ENCODE measurements around the gene FAAP20.

Gene FAAP20

DNA sequence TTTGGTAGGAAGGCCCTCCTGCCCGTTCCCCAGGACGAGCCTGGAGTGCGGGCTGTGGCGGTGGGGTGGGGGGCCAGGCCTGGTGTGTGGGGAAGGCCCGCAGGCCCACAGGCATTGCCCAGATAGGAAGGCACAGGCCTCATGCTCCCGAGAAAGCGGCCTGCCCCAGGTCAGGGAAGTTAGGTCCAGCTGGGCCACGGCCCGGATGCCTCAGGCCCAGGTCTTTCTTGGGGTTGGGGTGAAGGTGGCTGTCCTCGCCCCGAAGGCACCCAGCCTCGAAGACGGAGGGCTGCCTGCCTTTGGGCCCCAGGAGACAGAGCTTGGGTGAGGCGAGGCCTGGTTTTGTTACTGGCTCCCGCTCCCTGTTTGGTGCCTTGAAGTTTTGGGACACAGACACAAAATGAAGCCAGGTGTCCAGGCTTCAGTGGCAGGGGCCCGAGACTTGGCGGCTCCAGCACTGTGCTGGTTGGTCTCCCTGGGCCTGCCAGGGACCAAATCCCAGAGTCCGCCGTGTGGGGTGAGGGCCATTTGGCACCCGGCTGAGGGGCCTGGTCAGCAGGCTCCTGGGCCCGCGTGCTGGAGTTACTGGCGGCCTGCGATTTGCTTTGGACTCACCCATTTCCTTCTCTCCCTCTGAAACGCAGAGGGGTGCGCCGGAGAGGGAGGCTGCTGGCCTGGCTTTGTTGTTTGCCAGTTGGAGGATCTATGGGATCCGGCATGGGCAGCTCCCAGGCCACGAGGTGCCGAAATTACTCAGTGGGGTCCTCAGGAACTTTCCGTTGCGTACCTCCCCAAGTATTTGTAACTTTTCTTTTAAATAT, 35.5 kb upstream of the FAAP20 start:
- DNase-seq (ENCODE audit: low read depth), result no peak

GRCh38 chr1:2229037-2229864, 34.7 kb upstream of the FAAP20 start:
- peak; percentile 36 for DNase-seq (ENCODE audit: low read depth)

DNA sequence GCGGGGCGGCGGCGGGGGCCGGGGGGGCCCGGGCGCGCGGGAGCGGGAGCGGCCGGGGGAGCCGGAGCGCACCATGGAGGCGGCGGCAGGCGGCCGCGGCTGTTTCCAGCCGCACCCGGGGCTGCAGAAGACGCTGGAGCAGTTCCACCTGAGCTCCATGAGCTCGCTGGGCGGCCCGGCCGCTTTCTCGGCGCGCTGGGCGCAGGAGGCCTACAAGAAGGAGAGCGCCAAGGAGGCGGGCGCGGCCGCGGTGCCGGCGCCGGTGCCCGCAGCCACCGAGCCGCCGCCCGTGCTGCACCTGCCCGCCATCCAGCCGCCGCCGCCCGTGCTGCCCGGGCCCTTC, 34.1 kb upstream of the FAAP20 start:
- no peak for DNase-seq (ENCODE audit: low read depth)

- no peak for DNase-seq (ENCODE audit: low read depth)
Observed at GRCh38 chr1:2228157-2228594, 33.6 kb upstream of the FAAP20 start, which contains the start of gene SKI. Gene SKI, plus strand, starts transcription at chr1:2228319. Its CDS starts 448 bp downstream, at chr1:2228767.

DNA sequence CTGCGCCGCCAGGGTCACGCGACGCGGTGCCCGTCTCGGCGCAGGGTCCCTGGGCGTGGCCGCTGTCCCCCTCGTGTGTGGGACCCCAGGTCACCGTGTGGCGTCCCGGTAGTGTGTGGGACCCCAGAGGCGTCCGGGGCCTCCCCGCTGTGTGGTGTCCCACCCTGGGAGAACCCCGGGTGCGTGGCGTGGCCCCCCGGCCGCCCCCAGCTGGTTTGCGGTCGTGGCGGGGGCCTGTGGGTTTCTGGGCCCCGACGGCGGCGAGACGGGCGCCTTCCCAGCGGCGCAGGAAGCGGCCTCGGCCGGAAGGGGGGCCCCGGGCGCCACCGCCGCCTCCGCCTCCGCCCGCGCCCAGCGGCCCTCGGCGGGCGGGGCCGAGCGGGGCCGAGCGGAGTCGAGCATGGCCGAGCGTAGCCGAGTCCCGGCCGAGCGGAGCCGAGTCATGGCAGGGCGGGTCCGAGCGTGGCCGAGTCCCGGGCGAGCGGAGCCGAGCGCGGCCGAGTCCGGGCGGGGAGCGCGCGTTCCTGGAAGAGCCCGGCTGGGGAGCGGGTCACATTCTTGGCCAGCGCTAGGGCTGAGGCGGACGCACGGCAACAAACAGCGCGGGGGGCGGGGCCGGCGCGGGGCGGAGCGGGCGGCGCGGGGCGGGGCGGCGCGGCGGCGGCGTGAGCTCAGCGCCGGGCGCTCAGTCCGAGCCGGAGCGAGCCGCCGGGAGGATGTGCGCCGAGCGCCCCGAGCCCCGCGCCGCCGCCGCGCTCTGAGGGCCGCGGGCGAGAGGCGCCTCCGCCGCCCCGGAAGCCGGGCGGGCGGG, 33.0 kb upstream of the FAAP20 start:
- peak; percentile 91 for DNase-seq (ENCODE audit: low read depth)

DNA sequence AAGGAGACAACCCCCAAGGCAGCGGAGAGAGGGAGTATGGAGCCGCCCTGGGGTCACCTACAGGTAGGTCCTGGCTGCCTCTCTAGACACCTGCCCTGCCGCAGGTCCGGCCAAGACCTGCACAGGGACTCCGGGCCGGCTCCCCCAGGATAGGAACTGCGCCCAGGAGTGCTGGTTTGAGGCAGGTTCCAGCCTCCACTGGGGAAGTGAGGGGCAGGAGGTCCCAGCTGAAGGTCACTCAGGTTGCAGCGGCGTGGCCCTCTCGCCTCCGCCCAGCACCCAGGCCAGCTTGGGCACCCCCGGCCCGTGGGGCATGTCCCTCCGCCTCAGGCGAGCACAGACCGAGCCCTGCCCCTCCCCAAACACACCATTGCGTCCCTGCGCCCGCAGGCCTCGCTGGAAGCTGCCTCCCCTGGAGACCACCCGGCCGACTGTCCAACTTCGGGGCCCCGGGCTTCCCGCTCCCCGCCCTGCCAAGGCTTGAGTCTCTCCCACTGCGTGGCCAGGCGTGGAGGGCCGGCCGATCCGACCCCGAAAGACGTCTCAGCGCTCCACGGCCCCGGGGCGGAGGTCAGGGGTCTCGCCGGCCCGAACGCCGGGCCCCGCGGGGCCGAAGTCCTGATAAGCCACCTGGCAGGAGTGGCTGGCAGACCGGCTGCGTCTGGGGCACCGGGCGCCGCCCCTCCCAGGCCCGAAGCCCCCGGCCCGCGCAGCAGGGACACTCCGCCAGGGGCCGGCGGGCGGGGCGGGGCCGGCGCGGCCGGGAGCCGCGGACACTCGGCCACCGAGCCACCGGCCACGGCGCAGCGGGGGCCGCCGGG, 32.2 kb upstream of the FAAP20 start:
- no peak for DNase-seq (ENCODE audit: low read depth)

- no peak for DNase-seq (ENCODE audit: low read depth)
Observed at GRCh38 chr1:2224631-2225428, 30.3 kb upstream of the FAAP20 start.

DNA sequence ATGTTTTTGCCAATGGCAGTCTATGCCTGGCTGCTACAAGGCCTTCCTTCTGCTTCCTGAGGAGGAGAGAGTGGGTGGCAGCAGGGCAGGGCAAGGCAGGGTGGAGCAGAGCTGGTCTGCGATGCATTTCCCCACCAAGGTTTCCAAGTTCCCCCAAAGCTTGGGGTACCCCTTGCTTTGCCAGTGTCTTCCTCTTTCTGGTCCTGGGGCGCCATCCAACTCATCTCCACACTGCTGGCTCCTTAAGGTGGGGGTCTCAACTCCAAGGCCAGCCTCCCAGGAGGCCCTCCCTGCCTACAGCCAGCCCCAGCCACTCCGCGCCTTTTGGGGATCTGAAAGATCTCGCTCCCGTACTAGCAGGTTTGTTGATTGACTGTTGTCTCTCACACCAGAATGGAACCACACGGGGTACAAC, 29.6 kb upstream of the FAAP20 start:
- no peak for DNase-seq (ENCODE audit: low read depth)

GRCh38 chr1:2221271-2221670, 26.7 kb upstream of the FAAP20 start:
- no peak for DNase-seq (ENCODE audit: low read depth)

GRCh38 chr1:2216767-2217058, 22.1 kb upstream of the FAAP20 start:
- no peak for DNase-seq (ENCODE audit: low read depth)

DNA sequence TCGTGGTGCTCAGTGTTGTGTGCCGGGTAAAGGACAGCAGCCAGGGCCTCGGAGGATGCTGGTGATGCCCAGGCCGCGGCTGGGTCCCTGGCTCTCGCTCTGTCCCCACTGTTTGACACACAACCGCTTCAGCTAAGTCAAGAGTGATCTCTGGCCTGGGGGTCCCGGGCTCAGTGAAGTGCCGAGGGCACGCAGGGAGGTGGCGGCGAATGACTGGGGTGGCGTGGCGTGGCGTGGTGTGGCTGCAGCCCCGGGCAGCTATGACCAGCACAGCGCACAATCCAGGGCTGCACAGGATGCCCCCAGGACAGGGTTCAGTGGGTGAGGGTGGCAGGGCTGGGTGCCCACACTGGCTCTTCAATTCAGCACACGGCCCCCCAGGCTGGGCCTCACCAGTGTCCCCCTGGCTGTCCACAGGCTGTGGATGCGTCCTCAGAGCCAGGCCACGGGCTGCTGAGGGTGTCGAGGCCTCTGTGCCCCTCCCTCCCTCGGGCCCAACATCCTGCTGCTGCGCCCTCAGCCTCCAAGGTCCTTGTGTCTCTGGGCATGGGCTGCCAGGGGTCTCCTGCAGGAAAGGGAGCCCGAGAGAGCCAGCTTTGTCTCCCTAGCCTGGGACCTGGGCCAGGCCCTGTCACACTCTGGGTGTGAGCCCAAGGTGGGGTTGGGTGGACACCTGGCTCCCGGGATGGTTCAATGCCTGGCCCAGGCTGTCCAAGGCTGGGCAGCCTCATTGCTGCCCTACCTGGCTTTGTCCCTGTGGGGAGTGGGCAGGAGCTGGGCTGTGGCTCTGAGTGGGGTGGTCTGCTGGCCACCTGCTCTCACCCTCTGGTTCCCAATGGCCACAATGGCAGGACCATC, 21.6 kb upstream of the FAAP20 start:
- DNase-seq (ENCODE audit: low read depth), result no peak

DNA sequence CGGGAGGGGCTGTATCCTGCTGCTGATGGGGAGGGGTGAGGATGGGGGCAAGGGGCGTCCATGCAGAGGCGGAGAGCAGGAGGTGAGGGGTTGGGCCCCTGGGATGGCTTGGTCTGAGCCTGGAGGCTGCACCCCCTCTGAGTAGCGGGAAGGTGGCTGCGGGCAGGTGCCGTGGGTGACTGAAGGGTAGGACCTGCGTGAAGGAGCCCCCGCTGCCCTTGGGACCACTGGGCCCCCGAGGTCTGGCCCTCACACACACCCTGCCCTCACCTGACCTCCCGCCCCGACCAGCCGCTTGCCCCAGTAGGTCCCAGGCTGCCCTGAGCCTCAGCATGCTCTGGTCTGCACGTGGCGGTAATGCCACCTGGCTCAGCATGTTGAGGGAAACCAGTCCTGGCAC, 20.8 kb upstream of the FAAP20 start:
- DNase-seq (ENCODE audit: low read depth), result no peak

- DNase-seq (ENCODE audit: low read depth), result no peak
Observed at GRCh38 chr1:2214541-2215241, 20.1 kb upstream of the FAAP20 start.

- DNase-seq (ENCODE audit: low read depth), result no peak
Observed at GRCh38 chr1:2213576-2214505, 19.3 kb upstream of the FAAP20 start.

DNA sequence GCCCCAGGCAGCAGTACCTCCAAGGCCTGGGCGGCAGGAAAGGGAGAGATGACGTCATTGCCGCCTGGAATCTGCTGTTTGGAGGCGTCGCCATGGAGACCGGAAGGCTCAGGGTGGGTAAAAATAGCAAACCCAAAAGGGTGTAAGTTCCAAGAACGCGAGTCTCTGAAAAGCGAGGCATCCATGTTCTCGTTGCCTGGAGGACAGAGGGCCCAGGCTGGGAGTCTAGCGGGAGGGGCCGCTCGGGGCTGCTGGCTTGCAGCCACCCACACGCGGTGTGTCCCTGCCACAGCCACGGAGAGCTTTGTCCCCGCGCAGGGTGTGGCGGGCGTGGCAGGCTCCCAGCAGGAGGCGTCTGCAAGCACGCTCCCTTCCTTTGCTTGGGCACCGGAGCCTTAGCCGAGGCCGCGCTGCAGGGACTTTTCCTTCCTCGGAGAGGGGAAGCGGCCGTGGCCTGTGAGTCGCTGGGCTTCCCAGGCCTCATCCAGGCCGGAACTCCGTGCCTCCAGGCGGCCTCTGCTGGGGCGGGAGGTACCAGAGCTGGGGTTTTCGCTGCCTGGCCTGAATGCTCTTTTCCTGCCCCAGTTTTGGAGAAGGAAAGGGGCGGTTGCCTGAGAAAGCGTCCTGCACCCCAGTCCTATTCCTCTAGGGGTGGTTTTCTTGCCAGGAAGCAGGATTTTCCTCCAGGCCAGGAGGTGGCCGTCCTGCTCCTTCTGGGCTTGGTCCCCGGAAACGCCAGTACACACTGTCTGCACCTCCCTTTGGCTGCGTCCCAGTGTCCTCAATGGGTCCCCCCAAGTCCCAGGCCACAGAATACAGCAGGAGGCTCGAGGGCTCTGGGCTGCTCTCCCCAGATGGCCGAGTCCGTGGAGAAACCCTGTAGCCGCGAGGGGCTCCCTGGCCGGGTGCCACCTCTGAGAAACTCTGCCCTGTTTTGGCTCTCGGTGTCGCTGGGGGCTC, 18.2 kb upstream of the FAAP20 start:
- DNase-seq (ENCODE audit: low read depth), result peak; percentile 39

DNA sequence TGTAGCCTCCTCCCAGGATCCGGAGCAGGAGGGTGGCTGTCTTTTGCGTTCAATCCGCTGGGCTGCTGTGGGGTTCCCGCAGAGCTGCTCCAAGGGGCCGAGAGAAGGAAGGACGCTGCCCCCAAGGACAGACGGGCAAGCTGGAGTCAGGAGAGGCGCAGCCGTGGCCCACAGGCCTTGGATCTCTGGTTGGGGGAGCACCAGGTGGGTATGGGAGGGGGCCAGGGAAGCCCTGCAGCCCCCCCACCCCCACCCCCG, 17.6 kb upstream of the FAAP20 start:
- DNase-seq (ENCODE audit: low read depth), result no peak

GRCh38 chr1:2210786-2211185, 16.2 kb upstream of the FAAP20 start:
- no peak for DNase-seq (ENCODE audit: low read depth)
